ENCODE data around the gene LOC101059915.
"Not testable (repeated sequence)": the region's sequence is repeated elsewhere in the genome, so short reads cannot be mapped to it uniquely, and the experiment has no call there.

LOC101059915 gene

GRCh38 chrX:71664889-71665491 is 2.4 kb upstream of the LOC101059915 start:
- Mint-ChIP-seq H3K4me3 (no peak overlapping the region), H3K4me1 (no peaks in the 10 kb centered on the region), H3K36me3 (no peaks in the 10 kb centered on the region), H3K27ac (no peak overlapping the region), H3K9me3 (peaks cover 3% of the 10 kb centered on the region), H3K27me3 (ENCODE audit: low read depth) (no peaks in the 10 kb centered on the region)
- TF ChIP-seq, protein P1, sequence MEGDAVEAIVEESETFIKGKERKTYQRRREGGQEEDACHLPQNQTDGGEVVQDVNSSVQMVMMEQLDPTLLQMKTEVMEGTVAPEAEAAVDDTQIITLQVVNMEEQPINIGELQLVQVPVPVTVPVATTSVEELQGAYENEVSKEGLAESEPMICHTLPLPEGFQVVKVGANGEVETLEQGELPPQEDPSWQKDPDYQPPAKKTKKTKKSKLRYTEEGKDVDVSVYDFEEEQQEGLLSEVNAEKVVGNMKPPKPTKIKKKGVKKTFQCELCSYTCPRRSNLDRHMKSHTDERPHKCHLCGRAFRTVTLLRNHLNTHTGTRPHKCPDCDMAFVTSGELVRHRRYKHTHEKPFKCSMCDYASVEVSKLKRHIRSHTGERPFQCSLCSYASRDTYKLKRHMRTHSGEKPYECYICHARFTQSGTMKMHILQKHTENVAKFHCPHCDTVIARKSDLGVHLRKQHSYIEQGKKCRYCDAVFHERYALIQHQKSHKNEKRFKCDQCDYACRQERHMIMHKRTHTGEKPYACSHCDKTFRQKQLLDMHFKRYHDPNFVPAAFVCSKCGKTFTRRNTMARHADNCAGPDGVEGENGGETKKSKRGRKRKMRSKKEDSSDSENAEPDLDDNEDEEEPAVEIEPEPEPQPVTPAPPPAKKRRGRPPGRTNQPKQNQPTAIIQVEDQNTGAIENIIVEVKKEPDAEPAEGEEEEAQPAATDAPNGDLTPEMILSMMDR (IDR thresholded peaks at IDR 0.05; ENCODE audit: unreplicated experiment) = no peak
- DNase-seq (ENCODE audit: low spot score in 2 of 2, unreplicated experiment in 2 of 2) = no peak

- H3K9me3 Mint-ChIP-seq = peaks cover 3% of the 10 kb centered on the region
- H3K36me3 Mint-ChIP-seq = no peaks in the 10 kb centered on the region
- no peaks in the 10 kb centered on the region for H3K27me3 Mint-ChIP-seq (ENCODE audit: low read depth)
- no peak overlapping the region for H3K4me3 Mint-ChIP-seq
- TF ChIP-seq, protein P1 (IDR thresholded peaks at IDR 0.05; ENCODE audit: unreplicated experiment) = no peak
- H3K4me1 Mint-ChIP-seq = no peaks in the 10 kb centered on the region
- no peak for DNase-seq (ENCODE audit: low spot score in 2 of 2, unreplicated experiment in 2 of 2)
- H3K27ac Mint-ChIP-seq = no peak overlapping the region
These were observed 1.6 kb upstream of the LOC101059915 start for GRCh38 chrX:71665747-71666146.

GRCh38 chrX:71666240-71667223 is 814 bp upstream of the LOC101059915 start:
- Mint-ChIP-seq H3K4me1 (no peaks in the 10 kb centered on the region), H3K9me3 (peaks cover 3% of the 10 kb centered on the region), H3K36me3 (no peaks in the 10 kb centered on the region), H3K27me3 (ENCODE audit: low read depth) (no peaks in the 10 kb centered on the region), H3K27ac (no peak overlapping the region), H3K4me3 (no peak overlapping the region)
- no peak for DNase-seq (ENCODE audit: low spot score in 2 of 2, unreplicated experiment in 2 of 2)
- TF ChIP-seq, protein P1 (IDR thresholded peaks at IDR 0.05; ENCODE audit: unreplicated experiment) = no peak

- no peak overlapping the region for H3K4me3 Mint-ChIP-seq
- no peak for DNase-seq (ENCODE audit: low spot score in 2 of 2, unreplicated experiment in 2 of 2)
- H3K9me3 Mint-ChIP-seq = peaks cover 4% of the 10 kb centered on the region
These were observed 876 bp downstream of the LOC101059915 start for GRCh38 chrX:71668248-71668595.

DNA sequence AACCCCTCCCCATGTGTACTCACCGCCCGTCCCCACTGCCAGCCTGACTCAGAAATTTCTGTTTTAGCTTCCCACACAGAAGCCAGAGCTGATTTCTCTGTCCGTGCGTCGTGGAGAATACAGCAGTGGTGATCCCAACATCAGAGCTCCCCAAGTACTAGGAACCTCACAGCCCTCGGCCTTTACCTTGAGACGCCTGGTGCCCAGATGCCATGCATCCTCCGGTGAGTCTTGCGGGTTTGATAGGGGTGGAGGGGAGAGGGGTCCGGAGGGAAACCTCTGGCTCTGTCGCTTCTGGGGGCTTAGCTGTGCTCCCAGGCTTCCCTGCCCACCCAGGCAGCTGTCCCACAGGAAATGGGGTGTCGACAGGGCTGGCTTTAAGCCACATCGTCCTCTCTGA is 2.1 kb downstream of the LOC101059915 start:
- DNase-seq (ENCODE audit: low spot score in 2 of 2, unreplicated experiment in 2 of 2) = no peak
- Mint-ChIP-seq H3K4me3 (no peak overlapping the region), H3K4me1 (no peaks in the 10 kb centered on the region), H3K36me3 (no peaks in the 10 kb centered on the region), H3K27me3 (ENCODE audit: low read depth) (no peaks in the 10 kb centered on the region), H3K9me3 (peaks cover 7% of the 10 kb centered on the region), H3K27ac (no peak overlapping the region)
- TF ChIP-seq, protein P1 (IDR thresholded peaks at IDR 0.05; ENCODE audit: unreplicated experiment) = no peak

More at GRCh38 chrX:71668248-71668595, 876 bp downstream of the LOC101059915 start:
- Mint-ChIP-seq H3K27me3 (ENCODE audit: low read depth) (no peaks in the 10 kb centered on the region), H3K27ac (no peak overlapping the region), H3K4me1 (no peaks in the 10 kb centered on the region), H3K36me3 (no peaks in the 10 kb centered on the region)
- TF ChIP-seq, protein P1 (IDR thresholded peaks at IDR 0.05; ENCODE audit: unreplicated experiment) = no peak

DNA sequence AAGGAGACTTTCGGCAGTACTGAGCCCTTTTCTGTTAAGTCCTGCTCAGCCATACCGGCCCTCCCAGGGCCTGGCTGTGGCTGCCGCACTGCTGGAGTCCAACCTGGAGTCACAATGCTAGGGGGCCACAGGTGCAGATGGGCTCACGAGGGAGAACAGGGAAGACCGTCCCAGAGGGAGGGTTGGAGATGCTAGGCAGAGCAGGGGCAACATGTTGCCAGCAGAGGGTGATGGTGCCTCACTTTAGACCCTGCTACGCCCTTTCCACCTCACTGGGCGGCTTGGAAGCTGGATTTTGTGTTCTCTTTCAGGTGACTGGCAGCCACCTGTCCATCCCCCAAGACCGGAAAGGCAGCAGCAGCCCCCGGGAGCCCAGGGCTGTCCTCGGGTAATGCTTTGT is 2.6 kb downstream of the LOC101059915 start:
- H3K9me3 Mint-ChIP-seq = peaks cover 12% of the 10 kb centered on the region
- not testable (repeated sequence) for H3K36me3 Mint-ChIP-seq; DNase-seq (ENCODE audit: low spot score in 2 of 2, unreplicated experiment in 2 of 2); H3K27me3 Mint-ChIP-seq (ENCODE audit: low read depth); H3K4me3 Mint-ChIP-seq; H3K27ac Mint-ChIP-seq; H3K4me1 Mint-ChIP-seq
